GM03348 (cell line): ENCODE data around the gene CAPN3.

Experiments
- DNase-seq: peaks from one replicate; pipeline ENCODE4 v3.0.0; 2012; ENCODE audit warnings: low spot score

Gene CAPN3

GRCh38 chr15:42395838-42396237 lies 36.5 kb downstream of the CAPN3 start:
- no peak for DNase-seq

- no peak for DNase-seq
Observed at GRCh38 chr15:42401544-42402454, 42.5 kb downstream of the CAPN3 start.

- DNase-seq = no peak
Observed at GRCh38 chr15:42402455-42403205, 43.3 kb downstream of the CAPN3 start.

- no peak for DNase-seq
Observed at GRCh38 chr15:42403389-42403788, 44.1 kb downstream of the CAPN3 start.

- DNase-seq = no peak
Observed at GRCh38 chr15:42404461-42405235, 45.3 kb downstream of the CAPN3 start.

- no peak for DNase-seq
Observed at GRCh38 chr15:42405863-42406482, 46.7 kb downstream of the CAPN3 start.

GRCh38 chr15:42408178-42408577 lies 48.9 kb downstream of the CAPN3 start:
- DNase-seq = no peak

GRCh38 chr15:42409011-42409410 lies 49.7 kb downstream of the CAPN3 start:
- DNase-seq = no peak

- no peak for DNase-seq
Observed at GRCh38 chr15:42411884-42412283, 52.6 kb downstream of the CAPN3 start.

- no peak for DNase-seq
Observed at GRCh38 chr15:42413920-42414319, 54.6 kb downstream of the CAPN3 start.

GRCh38 chr15:42419369-42419768 lies 60.1 kb downstream of the CAPN3 start:
- DNase-seq = no peak

- DNase-seq = no peak
Observed at GRCh38 chr15:42421376-42421775, 62.1 kb downstream of the CAPN3 start.

- peak; percentile 85 for DNase-seq
Observed at GRCh38 chr15:42427429-42428223, 68.3 kb downstream of the CAPN3 start.

GRCh38 chr15:42444415-42445063 lies 85.2 kb downstream of the CAPN3 start:
- no peak for DNase-seq

GRCh38 chr15:42445551-42445950 lies 86.2 kb downstream of the CAPN3 start:
- no peak for DNase-seq

GRCh38 chr15:42447599-42447998 lies 88.3 kb downstream of the CAPN3 start:
- DNase-seq = no peak

- DNase-seq = no peak
Observed at GRCh38 chr15:42448281-42448680, 89.0 kb downstream of the CAPN3 start.

- no peak for DNase-seq
Observed at GRCh38 chr15:42449770-42450424, 90.6 kb downstream of the CAPN3 start.

- DNase-seq = no peak
Observed at GRCh38 chr15:42450425-42450790, 91.1 kb downstream of the CAPN3 start.

- DNase-seq = no peak
Observed at GRCh38 chr15:42453826-42454225, 94.5 kb downstream of the CAPN3 start.
